B cell (primary cell): ENCODE data around the gene XPC.

ENCODE experiments used
- EZH2 ChIP-seq: IDR thresholded peaks from 2 replicates; pipeline ENCODE4 v1.6.1; 2012; ENCODE audit warnings: borderline replicate concordance, low read depth, mild to moderate bottlenecking, moderate library complexity, low read length; ENCODE audit not compliant: insufficient read depth, poor library complexity, severe bottlenecking
- TF ChIP-seq, protein P1 (sequence below): fragments of 200-600 bp; IDR thresholded peaks from one replicate; pipeline ENCODE4 v1.8.0; 2022; ENCODE audit warnings: antibody characterized with exemption, mild to moderate bottlenecking

DNA sequence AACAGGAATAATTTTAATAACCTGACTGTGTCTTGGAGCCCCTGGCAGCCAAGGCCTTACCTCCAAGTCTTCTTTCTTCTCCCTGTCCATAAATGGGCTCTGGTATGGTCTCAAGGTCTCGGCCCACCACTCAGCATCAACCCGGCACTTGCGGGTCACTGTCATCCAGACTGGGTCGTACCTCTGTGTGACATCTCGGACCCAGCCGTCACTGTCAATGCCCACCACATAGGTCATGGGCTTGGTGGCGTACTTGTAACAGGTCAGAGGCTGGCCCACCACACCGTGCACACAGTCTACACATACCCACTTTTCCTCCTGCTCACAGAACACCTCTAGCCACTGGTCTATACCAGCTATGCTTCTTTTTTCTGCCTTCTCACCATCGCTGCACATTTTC lies 20.4 kb downstream of the XPC start:
- TF ChIP-seq, protein P1, sequence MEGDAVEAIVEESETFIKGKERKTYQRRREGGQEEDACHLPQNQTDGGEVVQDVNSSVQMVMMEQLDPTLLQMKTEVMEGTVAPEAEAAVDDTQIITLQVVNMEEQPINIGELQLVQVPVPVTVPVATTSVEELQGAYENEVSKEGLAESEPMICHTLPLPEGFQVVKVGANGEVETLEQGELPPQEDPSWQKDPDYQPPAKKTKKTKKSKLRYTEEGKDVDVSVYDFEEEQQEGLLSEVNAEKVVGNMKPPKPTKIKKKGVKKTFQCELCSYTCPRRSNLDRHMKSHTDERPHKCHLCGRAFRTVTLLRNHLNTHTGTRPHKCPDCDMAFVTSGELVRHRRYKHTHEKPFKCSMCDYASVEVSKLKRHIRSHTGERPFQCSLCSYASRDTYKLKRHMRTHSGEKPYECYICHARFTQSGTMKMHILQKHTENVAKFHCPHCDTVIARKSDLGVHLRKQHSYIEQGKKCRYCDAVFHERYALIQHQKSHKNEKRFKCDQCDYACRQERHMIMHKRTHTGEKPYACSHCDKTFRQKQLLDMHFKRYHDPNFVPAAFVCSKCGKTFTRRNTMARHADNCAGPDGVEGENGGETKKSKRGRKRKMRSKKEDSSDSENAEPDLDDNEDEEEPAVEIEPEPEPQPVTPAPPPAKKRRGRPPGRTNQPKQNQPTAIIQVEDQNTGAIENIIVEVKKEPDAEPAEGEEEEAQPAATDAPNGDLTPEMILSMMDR, result no peak
- no peak for TF ChIP-seq EZH2
